ENCODE measurements around the gene TECR.
A peak's percentile ranks its signal among the peaks of the same experiment; 100 is the strongest.
"Not testable (repeated sequence)": the region's sequence is repeated elsewhere in the genome, so short reads cannot be mapped to it uniquely, and the experiment has no call there.

TECR gene

DNA sequence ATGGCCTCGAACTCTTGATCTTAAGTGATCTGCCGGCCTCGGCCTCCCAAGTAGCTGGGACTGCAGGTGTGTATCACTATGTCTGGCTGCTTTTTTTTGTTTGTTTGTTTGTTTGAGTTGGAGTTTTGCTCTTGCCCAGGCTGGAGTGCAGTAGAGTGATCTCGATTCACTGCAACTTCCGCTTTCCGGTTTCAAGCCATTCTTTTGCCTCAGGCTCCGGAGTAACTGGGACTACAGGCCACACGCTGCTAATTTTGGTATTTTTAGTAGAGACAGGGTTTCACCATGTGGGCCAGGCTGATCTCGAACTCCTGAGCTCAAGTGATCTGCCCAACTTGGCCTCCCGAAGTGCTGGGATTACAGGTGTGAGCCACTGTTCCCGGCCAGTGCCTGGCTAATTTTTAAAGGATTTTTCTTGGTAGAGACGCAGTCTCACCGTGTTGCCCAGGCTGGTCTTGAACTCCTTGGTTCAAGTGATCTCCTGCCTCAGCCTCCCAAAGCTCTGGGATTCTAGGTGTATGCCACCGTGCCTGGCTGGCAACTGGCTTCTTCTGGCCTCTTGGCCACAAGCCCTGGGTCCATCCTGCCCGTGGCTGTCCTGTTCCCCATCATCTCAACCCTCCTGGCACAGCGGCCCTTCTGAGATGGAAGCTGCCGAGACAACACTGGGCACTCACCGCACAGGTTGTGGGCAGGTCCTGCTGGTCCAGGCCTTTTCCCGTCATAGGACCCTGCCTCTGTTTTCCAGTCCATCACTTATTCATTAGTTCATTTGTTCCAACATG is 11.5 kb downstream of the TECR start:
- DNase-seq = no peak

DNA sequence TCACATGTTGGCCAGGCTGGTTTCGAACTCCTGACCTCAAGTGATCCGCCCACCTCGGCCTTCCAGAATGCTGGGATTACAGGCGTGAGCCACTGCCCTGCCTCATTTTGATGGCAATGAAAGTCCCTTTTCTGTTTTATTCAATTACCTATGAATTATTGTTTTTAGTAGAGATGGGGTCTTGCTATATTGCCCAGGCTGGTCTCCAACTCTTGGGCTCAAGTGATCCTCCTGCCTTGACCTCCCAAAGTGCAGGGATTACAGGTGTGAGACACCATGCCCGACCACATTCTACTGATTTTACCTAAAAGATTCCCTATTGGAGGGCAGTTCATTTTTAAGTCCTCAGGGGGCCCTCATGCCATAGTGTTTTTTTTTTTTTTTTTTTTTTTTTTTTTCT is 12.6 kb downstream of the TECR start:
- not testable (repeated sequence) for DNase-seq

DNA sequence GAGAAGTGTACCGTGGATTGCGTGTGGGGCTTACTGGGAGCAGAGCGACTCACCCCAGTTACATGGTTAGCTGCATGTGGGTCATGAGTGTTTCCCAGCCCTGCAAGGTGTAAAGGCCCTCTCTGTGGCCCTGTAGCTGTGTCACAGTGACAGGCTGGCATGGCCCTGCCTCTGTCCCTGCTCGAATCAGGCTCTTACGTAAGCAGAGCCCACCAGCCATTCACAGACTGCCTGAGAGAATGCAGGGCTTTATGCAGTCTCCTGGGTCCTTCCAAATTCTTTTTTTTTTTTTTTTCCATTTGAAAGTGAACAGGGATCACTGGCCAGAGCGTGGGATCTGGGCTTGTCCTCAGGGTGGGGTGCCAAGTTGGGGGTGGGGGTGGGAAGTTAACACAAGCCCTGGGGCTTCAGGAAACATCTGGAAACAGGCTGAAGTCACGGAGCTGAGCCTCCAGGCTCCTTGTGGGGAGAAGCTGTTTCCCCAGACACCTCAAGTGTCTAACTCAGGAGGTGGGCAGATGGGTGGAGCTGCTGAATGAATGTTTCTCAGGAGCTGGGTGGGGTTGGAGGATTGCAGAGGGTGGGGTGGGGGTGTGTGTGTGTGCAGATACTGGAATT is 13.4 kb downstream of the TECR start:
- DNase-seq = no peak

DNA sequence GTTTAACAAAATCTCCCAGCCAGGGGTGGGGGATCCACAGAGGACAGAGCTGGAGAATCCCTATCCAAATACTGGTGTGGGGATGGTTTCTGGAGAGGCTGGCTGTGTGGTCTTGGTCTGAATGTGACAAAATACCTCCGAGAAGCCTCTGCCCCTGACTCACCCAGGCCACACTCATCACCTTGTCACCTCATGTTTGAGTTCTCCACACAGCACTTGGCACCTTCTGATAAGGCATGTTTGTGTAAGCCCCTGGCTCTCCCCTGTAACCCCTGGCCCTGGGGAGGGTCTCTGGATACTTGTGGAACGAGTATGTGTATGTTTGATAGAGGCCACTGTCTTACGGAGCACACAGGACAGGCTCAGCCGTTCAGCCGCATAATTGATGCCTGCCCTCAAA is 14.7 kb downstream of the TECR start:
- no peak for DNase-seq

- no peak for DNase-seq
Observed at GRCh38 chr19:14544977-14545715, 15.8 kb downstream of the TECR start.

DNA sequence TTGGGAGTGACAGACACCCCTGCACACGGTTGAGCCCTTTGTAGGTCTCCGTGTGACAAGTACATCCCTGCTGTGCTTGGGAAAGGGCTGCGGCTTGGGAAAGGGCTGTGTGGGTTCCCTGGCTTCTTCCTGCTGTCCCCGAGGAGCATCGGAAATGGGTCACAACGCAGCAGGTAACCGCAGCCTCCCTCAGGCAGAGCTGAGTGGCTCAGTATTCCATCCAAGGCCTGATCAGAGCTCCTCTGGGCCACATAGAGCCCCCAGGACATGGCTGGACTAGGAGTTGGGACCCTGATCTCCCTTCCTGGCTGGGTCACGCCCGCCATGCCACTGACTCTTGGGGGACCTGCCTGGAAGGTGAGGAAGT is 16.3 kb downstream of the TECR start:
- no peak for DNase-seq

GRCh38 chr19:14550201-14550754 is 20.9 kb downstream of the TECR start:
- DNase-seq = no peak

GRCh38 chr19:14551134-14552005 is 22.0 kb downstream of the TECR start:
- DNase-seq = peak; percentile 70 to 71

DNA sequence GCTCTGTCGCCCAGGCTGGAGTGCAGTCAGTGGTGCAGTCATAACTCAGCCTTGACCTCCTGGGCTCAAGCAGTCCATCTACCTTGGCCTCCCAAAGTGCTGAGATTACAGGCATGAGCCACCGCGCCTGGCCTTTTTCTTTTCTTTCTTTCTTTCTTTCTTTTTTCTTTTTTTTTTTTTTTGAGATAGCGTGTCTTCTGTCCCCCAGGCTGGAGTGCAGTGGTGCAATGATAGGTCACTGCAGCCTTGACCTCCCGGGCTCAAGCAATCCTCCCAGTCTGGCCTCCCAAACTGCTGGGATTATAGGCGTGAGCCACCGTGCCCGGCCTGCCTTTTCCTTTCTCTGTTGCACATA is 22.6 kb downstream of the TECR start:
- not testable (repeated sequence) for DNase-seq

DNA sequence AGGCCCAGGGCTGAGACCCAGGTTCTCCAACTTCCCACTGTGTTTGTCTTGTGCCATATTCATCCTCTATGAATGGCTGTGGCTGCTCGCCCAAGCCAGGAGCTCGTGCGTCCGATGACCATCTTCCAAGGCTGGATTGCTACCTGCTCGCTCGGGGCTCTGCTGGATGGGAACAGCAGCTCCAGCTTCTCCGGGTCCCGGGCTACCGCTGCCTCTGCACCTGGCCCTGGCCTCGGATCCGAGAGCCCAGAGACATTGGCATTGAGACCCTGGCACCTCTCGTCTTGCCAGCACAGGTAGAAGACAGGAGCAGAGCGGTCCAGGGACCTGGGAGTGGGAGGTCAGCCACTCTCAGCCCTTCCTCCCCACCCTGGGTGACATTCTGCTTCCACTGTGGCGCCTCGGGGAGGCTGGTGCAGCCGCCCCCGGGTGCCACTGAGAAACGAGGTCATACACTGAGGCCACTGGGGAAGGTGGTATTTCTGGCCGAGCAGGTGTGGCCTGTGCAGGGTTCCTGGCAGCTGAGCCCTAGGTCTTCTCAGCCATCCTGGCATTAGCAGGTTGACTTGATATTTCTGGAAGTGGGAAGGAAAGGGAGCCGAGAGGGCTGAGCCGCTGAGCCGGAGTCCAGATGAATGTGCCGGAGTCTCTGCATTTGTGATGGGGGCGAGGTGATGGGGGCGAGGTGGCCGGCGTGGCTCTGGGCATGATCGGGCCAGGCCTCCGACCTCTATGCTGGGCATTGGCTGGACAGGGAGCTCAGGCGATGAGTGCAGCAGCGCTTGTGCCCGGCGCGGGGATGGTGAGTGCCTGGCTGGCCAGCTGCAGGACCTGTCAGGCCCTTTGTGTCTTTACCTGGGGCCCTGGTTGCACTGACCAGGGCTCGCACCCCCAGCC is 23.9 kb downstream of the TECR start:
- DNase-seq = no peak

DNA sequence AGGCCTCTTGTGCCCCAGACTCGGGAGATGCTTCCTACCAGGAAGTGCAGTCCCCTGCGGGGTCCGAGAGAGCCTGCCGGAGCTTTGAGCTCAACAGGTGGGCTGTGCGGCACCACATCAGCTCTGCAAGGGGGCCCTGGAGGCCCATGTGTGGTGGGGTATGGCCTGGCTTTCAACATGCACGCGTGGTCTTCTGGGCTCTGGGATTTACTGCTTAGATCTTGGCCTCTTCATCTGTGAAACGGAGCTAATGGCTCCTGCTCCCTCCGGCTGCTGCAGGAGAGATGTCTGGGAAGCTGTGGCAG is 24.5 kb downstream of the TECR start:
- DNase-seq = no peak

- no peak for DNase-seq
Observed at GRCh38 chr19:14554382-14554812, 25.0 kb downstream of the TECR start.

DNA sequence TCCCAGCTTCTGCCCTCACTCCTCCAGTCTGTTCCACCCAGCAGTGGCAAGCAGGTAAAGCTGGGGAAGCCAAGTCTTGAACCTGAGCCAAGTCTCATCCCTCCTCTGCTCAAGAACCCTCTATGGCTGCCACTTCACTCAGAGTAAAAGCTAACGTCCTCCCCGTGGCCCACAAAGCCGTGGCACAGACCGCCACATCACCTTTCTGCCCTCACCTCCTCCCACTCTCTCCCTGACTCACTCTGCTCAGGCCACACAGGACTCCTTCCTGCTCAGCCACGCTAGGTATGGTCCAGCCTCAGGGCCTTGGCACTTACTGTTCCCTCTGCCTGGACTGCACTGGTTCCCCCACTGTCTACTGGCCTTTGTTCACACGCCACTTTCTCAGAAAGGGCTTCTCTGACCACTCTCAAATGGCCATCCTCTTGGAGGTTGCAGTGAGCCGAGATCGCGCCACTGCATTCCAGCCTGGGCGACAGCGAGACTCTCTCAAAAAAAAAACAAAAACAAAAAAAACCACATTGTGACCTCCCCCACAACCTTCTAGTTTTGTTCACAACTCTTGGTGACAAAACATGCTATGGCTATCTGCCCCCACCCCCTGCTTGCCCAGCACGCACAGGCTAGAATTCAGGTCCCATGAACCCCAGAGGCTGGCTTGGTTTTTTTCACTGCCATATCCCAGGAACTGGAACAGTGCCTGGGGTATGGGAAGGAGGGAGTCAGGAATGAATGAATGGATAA is 26.7 kb downstream of the TECR start:
- DNase-seq = no peak

GRCh38 chr19:14556662-14557188 is 27.3 kb downstream of the TECR start:
- DNase-seq = peak; percentile 62 to 69

DNA sequence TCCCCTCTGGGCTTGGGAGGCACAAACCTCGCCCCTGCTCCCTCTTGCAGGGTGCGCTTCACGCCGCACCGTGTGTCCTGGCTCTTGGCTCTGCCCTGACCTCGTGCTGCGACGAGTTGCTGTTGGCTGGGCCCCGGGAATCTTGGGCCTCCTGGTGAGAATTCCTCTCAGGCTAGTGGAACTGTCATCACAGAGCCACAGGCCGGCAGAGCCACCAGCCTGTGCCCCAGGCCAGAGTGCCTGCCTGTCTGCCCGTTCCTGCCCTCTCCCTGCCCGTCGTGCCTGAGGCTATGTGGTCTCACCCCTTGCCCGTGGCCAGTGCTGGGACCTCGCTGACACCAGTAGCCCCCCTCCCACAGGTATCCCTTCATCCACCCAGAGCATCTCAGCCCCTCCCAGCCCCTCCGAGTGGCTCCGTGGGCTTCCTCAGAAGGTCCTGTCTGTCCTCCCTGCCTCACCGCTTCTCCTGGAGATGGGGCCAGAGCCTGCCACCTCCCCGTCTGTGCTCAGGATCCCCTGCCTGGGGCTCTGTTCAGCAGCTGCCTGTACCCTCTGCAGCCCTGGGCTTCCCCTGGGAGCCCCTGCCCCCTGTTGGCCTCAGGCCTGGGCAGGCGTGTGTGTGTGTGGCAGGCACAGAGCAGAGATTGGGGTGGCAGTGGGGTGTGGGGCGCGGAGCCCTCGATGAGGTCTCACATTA is 29.1 kb downstream of the TECR start:
- DNase-seq = no peak

DNA sequence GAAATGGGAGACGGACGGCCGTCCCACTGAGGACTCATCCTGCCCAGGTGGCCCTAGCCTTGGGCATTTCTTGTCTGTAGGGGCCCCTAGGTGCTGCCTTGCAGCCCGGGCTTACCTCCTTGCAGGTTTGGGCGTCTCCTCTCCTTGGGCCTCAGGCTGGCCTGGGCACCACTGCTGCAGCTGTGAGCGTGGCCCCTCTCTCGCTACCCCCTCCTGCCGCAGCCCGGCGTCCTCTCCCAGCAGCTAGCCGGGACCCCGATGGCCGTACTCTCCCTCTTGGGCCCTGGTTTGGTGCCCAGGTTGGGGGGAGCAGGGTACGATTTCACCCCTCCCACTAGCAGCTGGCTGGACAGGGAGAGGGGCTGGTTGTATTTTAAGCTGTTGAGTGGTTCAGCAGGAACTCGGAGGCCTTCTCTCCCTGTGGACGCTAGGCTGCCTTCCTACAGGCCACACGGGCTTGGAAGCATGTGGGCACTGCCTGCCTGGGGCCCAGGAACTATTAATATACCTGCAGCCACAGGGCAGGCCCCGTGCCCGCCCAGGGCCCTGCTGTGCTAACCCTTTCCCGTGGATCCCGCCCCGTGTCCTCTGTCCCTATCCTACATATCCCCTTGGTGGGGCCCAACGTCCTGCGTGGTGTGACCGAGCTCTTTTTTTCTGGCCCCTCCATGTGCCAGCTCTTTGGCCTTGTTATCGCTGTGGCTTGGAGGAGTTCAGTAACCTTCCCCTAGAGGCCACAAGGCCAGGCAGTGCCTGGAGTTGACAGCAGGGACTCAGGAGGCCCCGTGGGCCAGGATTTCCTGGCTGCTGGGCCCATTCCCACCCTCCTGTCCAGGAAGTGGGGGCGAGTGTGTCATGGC is 30.8 kb downstream of the TECR start:
- no peak for DNase-seq

DNA sequence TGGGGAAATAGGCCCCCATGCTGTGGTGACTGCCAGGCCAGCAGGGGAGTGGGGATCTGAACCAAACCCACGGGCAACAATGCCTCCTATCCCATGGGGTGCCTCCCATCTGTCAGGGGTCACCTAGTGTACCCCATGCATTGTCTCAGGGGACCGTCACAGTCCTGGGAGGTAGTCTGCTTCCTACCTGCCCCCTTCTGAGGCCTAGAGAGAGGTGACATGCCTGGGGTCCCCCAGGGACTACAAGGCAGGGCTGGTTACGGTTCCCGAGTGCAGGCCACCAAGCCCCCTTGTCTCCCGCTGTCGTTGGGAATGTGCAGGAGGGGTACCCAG is 31.3 kb downstream of the TECR start:
- DNase-seq = no peak

DNA sequence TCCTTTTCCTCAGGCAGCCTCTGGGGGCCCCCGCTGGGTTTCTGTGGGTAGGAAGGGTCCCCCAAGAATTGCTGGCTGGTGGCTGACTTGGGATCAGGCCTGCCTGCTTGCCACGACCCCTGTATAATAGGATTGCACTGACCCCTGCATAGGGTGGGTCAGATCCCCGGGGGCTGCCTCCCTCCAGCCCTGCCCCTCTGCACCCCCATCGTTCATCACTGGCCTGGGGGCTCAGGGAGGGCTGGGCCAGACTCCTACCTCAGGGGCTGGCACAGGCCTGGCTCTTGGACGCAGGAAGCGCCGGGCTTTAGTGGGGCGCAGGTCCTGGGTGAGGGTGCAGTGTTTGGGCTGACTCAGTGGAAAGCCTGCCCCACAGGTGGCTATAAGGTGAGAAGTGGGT is 31.9 kb downstream of the TECR start:
- DNase-seq = no peak

DNA sequence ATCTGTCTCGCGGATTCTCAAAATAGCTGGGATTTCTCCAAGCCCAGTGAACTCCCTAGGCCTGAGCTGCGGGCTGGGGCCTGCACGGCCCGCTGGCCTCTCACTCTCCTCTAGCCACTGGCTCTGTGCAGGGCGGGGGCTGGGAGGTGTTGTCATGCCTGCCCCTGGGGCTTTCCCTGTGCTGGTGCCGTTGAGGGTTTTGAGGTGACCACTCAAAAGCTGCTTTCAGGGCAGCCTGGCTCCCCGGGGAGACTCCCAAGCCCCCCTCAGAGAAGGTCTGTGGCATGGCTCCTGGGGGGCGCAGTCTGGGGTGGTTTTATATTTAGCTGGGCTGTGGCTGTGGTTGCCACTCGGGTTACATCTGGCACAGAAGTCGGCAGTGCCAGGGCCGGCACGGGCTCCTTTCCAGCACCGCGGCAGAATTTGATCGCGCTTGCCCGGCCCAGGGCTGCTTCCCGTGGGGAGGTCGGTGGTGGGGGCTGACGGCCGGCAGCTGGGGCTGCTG is 32.5 kb downstream of the TECR start:
- no peak for DNase-seq

Measured in activated CD4-positive, alpha-beta T cell treated with anti-CD3 and anti-CD28 coated beads for 4 hours (primary cell).